H1 (cell line): Measurements from ENCODE around the gene WDR90. TPM values are rescaled to one million over a fixed set of nuclear protein-coding genes. Genes with fewer than 3 reads are reported as not detected.

Source experiments
- CTCF ChIA-PET: fragments of 300-600 bp; sonication (Branson Sonifier 250); formaldehyde crosslinking; loops from one replicate; lab custom pipeline; 2021; ENCODE audit not compliant: partially characterized antibody; lab: Charles Lee
- POLR2A ChIA-PET: fragments of 300-600 bp; sonication (Branson Sonifier 250); formaldehyde crosslinking; loops from one replicate; lab custom pipeline; 2021; ENCODE audit warnings: inconsistent platforms; ENCODE audit not compliant: partially characterized antibody; lab: Charles Lee
- DNase-seq, 2 experiments: peaks; one replicate each; pipeline versions ENCODE4 v3.0.0 to v3.0.0-alpha.2; 2010 to 2022; ENCODE audit warnings: low spot score in 2 of 2, low read depth in 1 of 2, mixed read lengths in 1 of 2
- FAIRE-seq: peaks from 2 replicates; lab custom pipeline; 2011; peaks lifted over from hg19 to GRCh38; lab: Jason Lieb, UNC
- H2AFZ ChIP-seq: 2 replicates; pipeline ENCODE4 v1.8.1; 2012; ENCODE audit warnings: low read length, inconsistent platforms
- H2AK5ac ChIP-seq: 2 replicates; pipeline ENCODE4 v1.6.1; 2013; ENCODE audit warnings: low read depth, low read length
- H2BK120ac ChIP-seq: replicated peaks from 2 replicates; pipeline ENCODE3; 2013; ENCODE audit warnings: low read depth, low read length, inconsistent platforms
- H2BK12ac ChIP-seq: 2 replicates; pipeline ENCODE4 v1.6.1; 2013; ENCODE audit warnings: low read depth, low read length
- H2BK15ac ChIP-seq: 2 replicates; pipeline ENCODE4 v1.6.1; 2013; ENCODE audit warnings: low read length
- H2BK20ac ChIP-seq: 2 replicates; pipeline ENCODE4 v1.6.1; 2013; ENCODE audit warnings: low read length
- H2BK5ac ChIP-seq: 2 replicates; pipeline ENCODE4 v1.6.1; 2013; ENCODE audit warnings: low read depth, low read length
- H3K14ac ChIP-seq: 2 replicates; pipeline ENCODE4 v1.6.1; 2013; ENCODE audit warnings: inconsistent platforms; ENCODE audit not compliant: insufficient read length
- H3K18ac ChIP-seq: 2 replicates; pipeline ENCODE4 v1.6.1; 2013; ENCODE audit warnings: low read length; ENCODE audit errors: extremely low read depth
- H3K23ac ChIP-seq: 2 replicates; pipeline ENCODE4 v1.6.1; 2013; ENCODE audit warnings: inconsistent platforms; ENCODE audit not compliant: insufficient read length
- H3K23me2 ChIP-seq: 2 replicates; pipeline ENCODE4 v1.6.1; 2013; ENCODE audit warnings: low read depth, low read length
- H3K27ac ChIP-seq: 2 replicates; pipeline ENCODE4 v1.6.1; 2011; ENCODE audit warnings: low read depth, low read length, inconsistent platforms
- H3K27me3 ChIP-seq, 4 experiments: replicated peaks in 1 of 4; 1 replicate in 1 of 4; 2 replicates in 3 of 4; pipeline versions ENCODE4 v1.6.1 to v1.8.1; 2011 to 2013; ENCODE audit warnings: low read length in 3 of 4, mild to moderate bottlenecking in 3 of 4, inconsistent platforms in 2 of 4, mixed read lengths in 2 of 4, moderate library complexity in 1 of 4; ENCODE audit not compliant: control insufficient read depth in 3 of 4, insufficient read depth in 3 of 4; ENCODE audit errors: extremely low read depth in 1 of 4
- H3K36me3 ChIP-seq, 4 experiments: 2 replicates each; pipeline versions ENCODE4 v1.6.1 to v1.8.1; 2011 to 2013; ENCODE audit warnings: mild to moderate bottlenecking in 4 of 4, low read length in 3 of 4, moderate library complexity in 2 of 4, control low read depth in 1 of 4, inconsistent platforms in 1 of 4; ENCODE audit not compliant: insufficient read depth in 4 of 4, control insufficient read depth in 2 of 4
- H3K4ac ChIP-seq: replicated peaks from 2 replicates; pipeline ENCODE3; 2013; ENCODE audit warnings: low read length, low read depth, mixed read lengths, inconsistent platforms; ENCODE audit not compliant: insufficient read length
- H3K4me1 ChIP-seq, 4 experiments: replicated peaks in 1 of 4; 1 replicate in 1 of 4; 2 replicates in 3 of 4; pipeline versions ENCODE4 v1.6.1 to v1.8.1; 2011 to 2013; ENCODE audit warnings: low read length in 3 of 4, inconsistent platforms in 2 of 4, mixed read lengths in 1 of 4; ENCODE audit not compliant: insufficient read depth in 4 of 4, control insufficient read depth in 3 of 4
- H3K4me2 ChIP-seq, 2 experiments: 2 replicates each; pipeline versions ENCODE4 v1.6.1 to v1.8.1; 2011 to 2013; ENCODE audit warnings: low read depth in 2 of 2, low read length in 2 of 2, control low read depth in 1 of 2, inconsistent platforms in 1 of 2, mild to moderate bottlenecking in 1 of 2; ENCODE audit not compliant: insufficient read depth in 1 of 2
- H3K4me3 ChIP-seq, 4 experiments: fragments of 200-600, 300-600 bp in 1 of 4; sonication (generic), shearing (Covaris generic), sonication (Bioruptor Twin) in 1 of 4; 2 replicates each; pipeline versions ENCODE4 v1.5.1 to v1.8.1; 2011 to 2016; ENCODE audit warnings: low read length in 4 of 4, low read depth in 3 of 4, control low read depth in 2 of 4, inconsistent platforms in 2 of 4, mild to moderate bottlenecking in 2 of 4, mixed read lengths in 1 of 4, moderate library complexity in 1 of 4; ENCODE audit not compliant: insufficient read depth in 2 of 4; ENCODE audit errors: extremely low read depth in 1 of 4
- H3K56ac ChIP-seq: replicated peaks from 2 replicates; pipeline ENCODE3; 2013; ENCODE audit warnings: low read depth, mild to moderate bottlenecking, mixed read lengths, low read length, inconsistent platforms; ENCODE audit not compliant: insufficient read length
- H3K79me1 ChIP-seq: 2 replicates; pipeline ENCODE4 v1.6.1; 2013; ENCODE audit warnings: low read depth, low read length, control low read depth
- H3K79me2 ChIP-seq, 2 experiments: 2 replicates each; pipeline versions ENCODE4 v1.6.1 to v1.8.1; 2012 to 2013; ENCODE audit warnings: low read length in 2 of 2, mild to moderate bottlenecking in 2 of 2, inconsistent platforms in 1 of 2; ENCODE audit not compliant: insufficient read depth in 2 of 2, control insufficient read depth in 1 of 2
- H3K9ac ChIP-seq, 4 experiments: replicated peaks in 1 of 4; 1 replicate in 1 of 4; 2 replicates in 3 of 4; pipeline versions ENCODE4 v1.6.1 to v1.8.1; 2011 to 2013; ENCODE audit warnings: low read depth in 3 of 4, low read length in 3 of 4, control low read depth in 2 of 4, mild to moderate bottlenecking in 2 of 4, moderate library complexity in 2 of 4, inconsistent platforms in 1 of 4; ENCODE audit errors: extremely low read depth in 1 of 4
- H3K9me3 ChIP-seq, 2 experiments: 2 replicates each; pipeline versions ENCODE4 v1.6.1 to v1.8.1; 2012 to 2013; ENCODE audit warnings: mild to moderate bottlenecking in 2 of 2, moderate library complexity in 2 of 2, control low read depth in 1 of 2, inconsistent platforms in 1 of 2, low read depth in 1 of 2, low read length in 1 of 2, mixed read lengths in 1 of 2; ENCODE audit not compliant: insufficient read depth in 2 of 2
- H4K20me1 ChIP-seq, 2 experiments: replicated peaks in 1 of 2; 2 replicates each; pipeline versions ENCODE3 to v1.8.1; 2011 to 2013; ENCODE audit warnings: inconsistent platforms in 2 of 2, low read length in 2 of 2, mild to moderate bottlenecking in 1 of 2; ENCODE audit not compliant: insufficient read depth in 2 of 2, control insufficient read depth in 1 of 2
- H4K5ac ChIP-seq: 2 replicates; pipeline ENCODE4 v1.6.1; 2013; ENCODE audit warnings: low read length, low read depth, mixed read lengths, inconsistent platforms; ENCODE audit not compliant: insufficient read length
- H4K8ac ChIP-seq: 2 replicates; pipeline ENCODE4 v1.8.0; 2013; ENCODE audit warnings: mild to moderate bottlenecking, moderate library complexity, low read length, inconsistent platforms; ENCODE audit not compliant: insufficient read depth; ENCODE audit errors: extremely low read depth
- H4K91ac ChIP-seq: replicated peaks from 2 replicates; pipeline ENCODE3; 2013; ENCODE audit warnings: low read length, mixed read lengths, inconsistent platforms; ENCODE audit not compliant: insufficient read length
- ASH2L ChIP-seq: fragments of 200-600, 300-600 bp; sonication (generic); IDR thresholded peaks from one replicate; pipeline ENCODE4 v1.7.1; 2017; ENCODE audit warnings: low read length
- BCL11A ChIP-seq, 2 experiments: IDR thresholded peaks; one replicate each; pipeline ENCODE4 v1.6.1; 2011; ENCODE audit warnings: low read depth in 2 of 2, low read length in 2 of 2, mild to moderate bottlenecking in 2 of 2
- KDM5A ChIP-seq: fragments of 200-600 bp; IDR thresholded peaks from 2 replicates; pipeline ENCODE4 v1.7.1; 2012; ENCODE audit warnings: mild to moderate bottlenecking, low read length, inconsistent platforms, mixed read lengths
- SUZ12 ChIP-seq: fragments of 200-600 bp; sonication (generic); IDR thresholded peaks from 2 replicates; pipeline ENCODE4 v1.6.1; 2012; ENCODE audit warnings: mild to moderate bottlenecking, inconsistent platforms, low read length, moderate library complexity, mixed read lengths
- TCF12 ChIP-seq: IDR thresholded peaks from 2 replicates; pipeline ENCODE4 v1.6.1; 2011; ENCODE audit warnings: low read depth, mild to moderate bottlenecking, low read length
- ZNF274 ChIP-seq: IDR thresholded peaks from 2 replicates; pipeline ENCODE4 v1.7.0; 2012; ENCODE audit warnings: low read length, borderline replicate concordance; ENCODE audit errors: extremely low read depth
- WGBS, 2 experiments: shearing (Covaris generic) in 1 of 2; methylation state at CpG; one replicate each; pipeline versions ENCODE4 v1.1.6 to v1.1.7; 2013 to 2015; ENCODE audit warnings: low lambda C conversion rate in 2 of 2, mixed read lengths in 2 of 2, inconsistent platforms in 1 of 2, low coverage in 1 of 2, missing lambda C conversion rate in 1 of 2; ENCODE audit not compliant: insufficient replicate concordance in 2 of 2, insufficient coverage in 1 of 2, insufficient read length in 1 of 2; ENCODE audit errors: extremely low coverage in 1 of 2, missing lambda C conversion rate in 1 of 2; 5-methylcytosine and 5-hydroxymethylcytosine counted together
- polyA plus RNA-seq, 7 experiments: library from polyadenylated mRNA; depleted of rRNA in 3 of 7; stranded (reverse) in 5 of 7; unstranded in 2 of 7; fragments of >200 nt in 5 of 7; fragments of 200-250 nt in 2 of 7; gene quantifications; 1 replicate in 5 of 7; 2 replicates in 1 of 7; 4 replicates in 1 of 7; pipeline versions ENCODE4 v1.2.1 to v1.2.3, GENCODE V29; 2011 to 2013; ENCODE audit warnings: missing spikeins in 2 of 7, mixed read lengths in 2 of 7
- total RNA-seq: library from RNA; stranded (reverse); fragmentation: NEBNext Ultra II Directional; extraction: Animal tissue kit (Norgen Biotek cat#: 25700); gene quantifications from 2 replicates; pipeline ENCODE4 v1.2.1, GENCODE V29; 2021
- TF ChIP-seq, protein P1 (sequence below): IDR thresholded peaks from 2 replicates; pipeline ENCODE4 v1.6.1; 2012; ENCODE audit warnings: inconsistent platforms

Gene WDR90
- total and polyA plus RNA-seq, 2 of the 8 experiments (the other 6 are each of a cell fraction or from before 2014, with no cell fraction given): 24.0 to 47.2 TPM

DNA sequence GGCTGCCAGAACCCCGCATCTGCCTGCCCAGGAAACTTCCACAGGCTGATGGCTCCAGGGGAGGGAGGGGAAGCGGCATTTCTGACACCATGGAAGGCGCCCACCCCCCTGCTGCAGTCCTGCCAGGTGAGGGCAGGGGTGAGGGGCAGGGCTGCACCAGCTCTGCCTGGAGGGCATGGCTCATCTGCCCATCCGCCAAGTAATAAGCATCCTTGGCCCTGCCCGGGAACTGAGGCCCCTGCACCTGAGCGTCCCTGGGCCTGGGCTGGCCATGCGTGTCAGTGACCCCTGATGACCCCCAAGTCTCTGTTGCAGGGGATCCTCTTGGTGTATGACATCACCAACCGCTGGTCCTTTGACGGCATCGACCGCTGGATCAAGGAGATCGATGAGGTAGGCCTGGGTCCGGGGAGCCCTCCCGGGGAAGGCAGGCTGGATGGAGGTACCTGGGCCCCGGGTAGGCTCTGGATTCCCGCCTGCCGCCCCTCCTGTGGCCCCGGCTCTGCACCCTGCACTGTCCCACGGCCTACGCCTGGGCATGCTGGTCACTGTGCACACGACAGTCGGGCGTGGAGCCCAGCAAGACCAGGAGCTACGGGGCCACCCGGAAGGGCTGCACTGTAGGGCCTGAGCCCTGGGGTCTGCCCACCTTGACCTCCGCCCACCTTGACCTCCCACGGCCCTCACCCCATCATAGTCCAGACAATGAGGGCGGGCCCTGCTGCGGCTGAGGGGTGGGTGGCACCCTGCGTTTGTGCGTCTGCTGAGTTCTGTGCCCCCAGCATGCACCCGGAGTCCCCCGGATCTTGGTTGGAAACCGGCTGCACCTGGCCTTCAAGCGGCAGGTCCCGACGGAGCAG lies 23.8 kb upstream of the WDR90 start:
- H3K4ac ChIP-seq: no peak overlapping the region
- H3K14ac ChIP-seq: no peak overlapping the region
- no peak overlapping the region for H2AFZ ChIP-seq
- no peak overlapping the region for H2BK120ac ChIP-seq
- peaks cover 0 to 28% (median 19%) of the 10 kb centered on the region in 4 experiments; a peak in 6 of 7 replicates for H3K4me1 ChIP-seq
- H3K9me3 ChIP-seq: no peaks in the 10 kb centered on the region
- POLR2A ChIA-PET: interaction anchor here (1.4 to 2.5 kb wide), 2 partner anchors 10 to 50 kb away, joined by 3 to 16 read pairs; partner anchors contain the start of gene METTL26
- H3K23me2 ChIP-seq: no peaks in the 10 kb centered on the region
- 94% methylated on average over 31 of the region's 37 CpGs; no CpG with 5 or more reads in 1 of the 2 experiments for WGBS, 2 experiments
- H4K20me1 ChIP-seq: peaks cover 2 to 3% of the 10 kb centered on the region in 2 experiments
- CTCF ChIA-PET: interaction anchor here (0.9 to 1.8 kb wide), 7 partner anchors 11 to 233 kb away, joined by 3 to 6 read pairs (median 4); partner anchors contain the start of gene METTL26
- no peak overlapping the region for H2BK20ac ChIP-seq
- H4K5ac ChIP-seq: no peak overlapping the region
- no peak for TF ChIP-seq ZNF274
- no peak for TF ChIP-seq TCF12
- TF ChIP-seq, protein P1, sequence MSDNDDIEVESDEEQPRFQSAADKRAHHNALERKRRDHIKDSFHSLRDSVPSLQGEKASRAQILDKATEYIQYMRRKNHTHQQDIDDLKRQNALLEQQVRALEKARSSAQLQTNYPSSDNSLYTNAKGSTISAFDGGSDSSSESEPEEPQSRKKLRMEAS: no peak
- TF ChIP-seq BCL11A (IDR thresholded peaks at IDR 0.05; ENCODE audit: low read depth in 2 of 2, low read length in 2 of 2): no peak
- TF ChIP-seq SUZ12: no peak
- no peak for TF ChIP-seq KDM5A
- TF ChIP-seq ASH2L: no peak
- FAIRE-seq: no peak
- no peak overlapping the region for H3K4me3 ChIP-seq
- H3K27me3 ChIP-seq: no peaks in the 10 kb centered on the region
- peak overlapping the region; percentile 12; the same call in 1 of the 2 replicates for H4K8ac ChIP-seq
- H3K56ac ChIP-seq: no peak overlapping the region
- no peak overlapping the region for H3K23ac ChIP-seq
- H4K91ac ChIP-seq: no peak overlapping the region
- H3K27ac ChIP-seq: no peak overlapping the region
- H2BK12ac ChIP-seq: no peak overlapping the region
- no peak overlapping the region for H2AK5ac ChIP-seq
- peak overlapping the region; percentile 44; the same call in 1 of the 2 replicates for H2BK5ac ChIP-seq
- H3K79me1 ChIP-seq: peaks cover 4% of the 10 kb centered on the region; the same call in 1 of the 2 replicates
- H3K18ac ChIP-seq: no peak overlapping the region
- no peaks in the 10 kb centered on the region for H3K79me2 ChIP-seq
- no peak overlapping the region for H3K4me2 ChIP-seq
- no peak overlapping the region for H2BK15ac ChIP-seq
- DNase-seq: no peak
- peaks cover 0 to 4% (median 0%) of the 10 kb centered on the region in 4 experiments; a peak in 1 of 8 replicates for H3K36me3 ChIP-seq
- H3K9ac ChIP-seq: no peak overlapping the region
